Immature natural killer cell (primary cell): Measurements from ENCODE around the gene KAT2B. TPM values are rescaled to one million over a fixed set of nuclear protein-coding genes. Genes with fewer than 3 reads are reported as not detected.
A peak's percentile ranks its signal among the peaks of the same experiment; 100 is the strongest.

Source experiments
- DNase-seq, 3 donors: peaks; one replicate each; pipeline ENCODE4 v3.0.0; 2022; ENCODE audit warnings: mixed read lengths in 1 of 3
- H3K27ac Mint-ChIP-seq, 6 donors: one replicate each; pipeline ENCODE4 v1.8.0; 2020; ENCODE audit warnings: mixed read lengths in 6 of 6, mild to moderate bottlenecking in 5 of 6, inconsistent platforms in 4 of 6, moderate library complexity in 3 of 6
- H3K27me3 Mint-ChIP-seq, 3 donors: one replicate each; pipeline ENCODE4 v1.8.0; 2020 to 2021; ENCODE audit warnings: low read depth in 3 of 3, mild to moderate bottlenecking in 3 of 3, mixed read lengths in 3 of 3, moderate library complexity in 3 of 3, inconsistent platforms in 1 of 3
- H3K36me3 Mint-ChIP-seq, 3 donors: one replicate each; pipeline ENCODE4 v1.8.0; 2020; ENCODE audit warnings: mixed read lengths in 3 of 3, inconsistent platforms in 2 of 3, mild to moderate bottlenecking in 2 of 3
- H3K4me1 Mint-ChIP-seq, 2 donors: one replicate each; pipeline ENCODE4 v1.8.0; 2020; ENCODE audit warnings: inconsistent platforms in 2 of 2, mild to moderate bottlenecking in 2 of 2, mixed read lengths in 2 of 2, moderate library complexity in 1 of 2
- H3K4me3 Mint-ChIP-seq, 5 donors: one replicate each; pipeline ENCODE4 v1.8.0; 2020; ENCODE audit warnings: mild to moderate bottlenecking in 5 of 5, mixed read lengths in 5 of 5, inconsistent platforms in 3 of 5, moderate library complexity in 3 of 5
- H3K9me3 Mint-ChIP-seq, 6 donors: one replicate each; pipeline ENCODE4 v1.8.0; 2020; ENCODE audit warnings: mild to moderate bottlenecking in 6 of 6, mixed read lengths in 6 of 6, inconsistent platforms in 4 of 6, moderate library complexity in 3 of 6
- polyA plus RNA-seq, 3 donors: library from polyadenylated mRNA; unstranded; fragments of 300-500 nt; fragmentation: Illumina TruSeq; gene quantifications; one replicate each; pipeline ENCODE4 v1.2.3, GENCODE V29; 2021

Gene KAT2B
- polyA plus RNA-seq, 3 donors from 2014 or later: 2.5 to 12.0 (median 5.8) TPM

- peaks cover 0 to 3% (median 0%) of the 10 kb centered on the region in 3 donors for H3K36me3 Mint-ChIP-seq
- DNase-seq: no peak
- no peaks in the 10 kb centered on the region for H3K9me3 Mint-ChIP-seq
- H3K27me3 Mint-ChIP-seq: peaks cover 0 to 3% (median 0%) of the 10 kb centered on the region in 3 donors
- H3K4me1 Mint-ChIP-seq: peaks cover 90 to 98% of the 10 kb centered on the region in 2 donors
- H3K4me3 Mint-ChIP-seq: peak overlapping the region in 2 of 5 donors; percentile 17 to 79
- peak overlapping the region; percentile 34 to 83 (median 76) for H3K27ac Mint-ChIP-seq
Observed at GRCh38 chr3:20047976-20048883, 8.0 kb downstream of the KAT2B start.

- no peak for DNase-seq
- H3K36me3 Mint-ChIP-seq: peaks cover 0 to 3% (median 0%) of the 10 kb centered on the region in 3 donors
- H3K4me1 Mint-ChIP-seq: peaks cover 65 to 69% of the 10 kb centered on the region in 2 donors
- H3K27me3 Mint-ChIP-seq: peaks cover 0 to 3% (median 1%) of the 10 kb centered on the region in 3 donors
- no peaks in the 10 kb centered on the region for H3K9me3 Mint-ChIP-seq
- H3K4me3 Mint-ChIP-seq: peak overlapping the region in 2 of 5 donors; percentile 3 to 22
- H3K27ac Mint-ChIP-seq: peak overlapping the region; percentile 9 to 71 (median 56)
Observed at GRCh38 chr3:20051123-20051806, 11.0 kb downstream of the KAT2B start.

- H3K27ac Mint-ChIP-seq: peak overlapping the region; percentile 9 to 85 (median 62)
- H3K4me1 Mint-ChIP-seq: peaks cover 50 to 53% of the 10 kb centered on the region in 2 donors
- H3K9me3 Mint-ChIP-seq: no peaks in the 10 kb centered on the region
- H3K36me3 Mint-ChIP-seq: no peaks in the 10 kb centered on the region
- H3K27me3 Mint-ChIP-seq: peaks cover 0 to 3% (median 1%) of the 10 kb centered on the region in 3 donors
- H3K4me3 Mint-ChIP-seq: no peak overlapping the region
- no peak for DNase-seq
Observed at GRCh38 chr3:20052851-20053250, 12.6 kb downstream of the KAT2B start.

- H3K36me3 Mint-ChIP-seq: no peaks in the 10 kb centered on the region
- H3K9me3 Mint-ChIP-seq: no peaks in the 10 kb centered on the region
- DNase-seq: peak; percentile 71 to 85 (median 72)
- peaks cover 0 to 3% (median 1%) of the 10 kb centered on the region in 3 donors for H3K27me3 Mint-ChIP-seq
- no peak overlapping the region for H3K27ac Mint-ChIP-seq
- no peak overlapping the region for H3K4me3 Mint-ChIP-seq
- H3K4me1 Mint-ChIP-seq: peaks cover 37 to 41% of the 10 kb centered on the region in 2 donors
Observed at GRCh38 chr3:20054549-20054987, 14.3 kb downstream of the KAT2B start.

GRCh38 chr3:20055020-20055775 is 15.0 kb downstream of the KAT2B start:
- no peak for DNase-seq
- Mint-ChIP-seq H3K4me3 (no peak overlapping the region), H3K36me3 (peaks cover 3 to 4% (median 3%) of the 10 kb centered on the region in 3 donors), H3K4me1 (peaks cover 37 to 41% of the 10 kb centered on the region in 2 donors), H3K27ac (no peak overlapping the region), H3K9me3 (no peaks in the 10 kb centered on the region), H3K27me3 (peaks cover 0 to 7% (median 1%) of the 10 kb centered on the region in 3 donors)

- Mint-ChIP-seq H3K36me3 (peaks cover 3 to 4% (median 3%) of the 10 kb centered on the region in 3 donors), H3K27ac (no peak overlapping the region), H3K4me1 (peaks cover 35 to 40% of the 10 kb centered on the region in 2 donors), H3K27me3 (peaks cover 0 to 7% (median 1%) of the 10 kb centered on the region in 3 donors), H3K4me3 (no peak overlapping the region), H3K9me3 (no peaks in the 10 kb centered on the region)
- no peak for DNase-seq
Observed at GRCh38 chr3:20055842-20056241, 15.6 kb downstream of the KAT2B start.

GRCh38 chr3:20056725-20057611 is 16.7 kb downstream of the KAT2B start:
- Mint-ChIP-seq H3K4me1 (peaks cover 32 to 36% of the 10 kb centered on the region in 2 donors), H3K27me3 (peaks cover 0 to 7% (median 1%) of the 10 kb centered on the region in 3 donors), H3K9me3 (no peaks in the 10 kb centered on the region), H3K36me3 (peaks cover 3 to 4% (median 3%) of the 10 kb centered on the region in 3 donors), H3K27ac (no peak overlapping the region), H3K4me3 (no peak overlapping the region)
- no peak for DNase-seq

GRCh38 chr3:20057612-20058180 is 17.4 kb downstream of the KAT2B start:
- Mint-ChIP-seq H3K27me3 (peaks cover 0 to 7% (median 1%) of the 10 kb centered on the region in 3 donors), H3K4me3 (no peak overlapping the region), H3K27ac (peak overlapping the region in 1 of 6 donors; percentile 39), H3K36me3 (peaks cover 3 to 4% (median 3%) of the 10 kb centered on the region in 3 donors), H3K9me3 (no peaks in the 10 kb centered on the region), H3K4me1 (peaks cover 30 to 33% of the 10 kb centered on the region in 2 donors)
- DNase-seq: no peak

- peak overlapping the region in 3 of 5 donors; percentile 17 to 44 (median 31) for H3K4me3 Mint-ChIP-seq
- peaks cover 3 to 4% (median 3%) of the 10 kb centered on the region in 3 donors for H3K36me3 Mint-ChIP-seq
- no peaks in the 10 kb centered on the region for H3K9me3 Mint-ChIP-seq
- peaks cover 0 to 4% (median 0%) of the 10 kb centered on the region in 3 donors for H3K27me3 Mint-ChIP-seq
- H3K4me1 Mint-ChIP-seq: peaks cover 46 to 48% of the 10 kb centered on the region in 2 donors
- DNase-seq: no peak
- H3K27ac Mint-ChIP-seq: peak overlapping the region; percentile 47 to 77 (median 72)
Observed at GRCh38 chr3:20059929-20060328, 19.7 kb downstream of the KAT2B start.

- Mint-ChIP-seq H3K9me3 (no peaks in the 10 kb centered on the region), H3K27me3 (peaks cover 0 to 4% (median 0%) of the 10 kb centered on the region in 3 donors), H3K4me3 (peak overlapping the region; percentile 28 to 78 (median 52)), H3K4me1 (peaks cover 58 to 60% of the 10 kb centered on the region in 2 donors), H3K36me3 (peaks cover 3 to 4% (median 3%) of the 10 kb centered on the region in 3 donors), H3K27ac (peak overlapping the region; percentile 32 to 82 (median 62))
- DNase-seq: peak; percentile 14 to 25 (median 21)
Observed at GRCh38 chr3:20060974-20061685, 20.9 kb downstream of the KAT2B start.

GRCh38 chr3:20062996-20063395 is 22.8 kb downstream of the KAT2B start:
- peaks cover 74% of the 10 kb centered on the region in 2 donors for H3K4me1 Mint-ChIP-seq
- peaks cover 0 to 4% (median 0%) of the 10 kb centered on the region in 3 donors for H3K27me3 Mint-ChIP-seq
- H3K27ac Mint-ChIP-seq: peak overlapping the region in 5 of 6 donors; percentile 43 to 71 (median 50)

More at GRCh38 chr3:20062996-20063395, 22.8 kb downstream of the KAT2B start:
- peaks cover 3 to 4% (median 3%) of the 10 kb centered on the region in 3 donors for H3K36me3 Mint-ChIP-seq
- DNase-seq: no peak
- H3K4me3 Mint-ChIP-seq: no peak overlapping the region
- no peaks in the 10 kb centered on the region for H3K9me3 Mint-ChIP-seq
